ENCODE data around the gene HIP1. TPM values are rescaled to one million over a fixed set of nuclear protein-coding genes. Genes with fewer than 3 reads are reported as not detected.

Gene HIP1
- total and polyA plus RNA-seq, 2 of the 4 experiments (the other 2 are of a cell fraction) = 6.8 to 10.0 TPM

- no peak for DNase-seq
- BruUV-seq (replicated peaks) = no TSS peak
These were observed 88.1 kb downstream of the HIP1 start for GRCh38 chr7:75650681-75651080.

More at GRCh38 chr7:75650681-75651080, 88.1 kb downstream of the HIP1 start:
- Histone ChIP-seq H3K4me2 (ENCODE audit: low read depth, low read length) (no peak overlapping the region), H3K14ac (replicated peaks; ENCODE audit: low read depth, low read length) (no peak overlapping the region), H3K27ac (ENCODE audit: insufficient read depth, low read length) (no peak overlapping the region), H4K8ac (ENCODE audit: low read depth in 2 of 2, low read length in 2 of 2) (no peak overlapping the region), H2AK9ac (replicated peaks; ENCODE audit: low read depth, low read length, poor library complexity) (no peak overlapping the region), H3K18ac (ENCODE audit: low read depth, low read length) (no peak overlapping the region), H3K4ac (ENCODE audit: low read depth, low read length) (no peak overlapping the region), H3K23ac (ENCODE audit: low read depth, low read length) (no peak overlapping the region), H3K9ac (ENCODE audit: low read depth, low read length) (no peak overlapping the region), H2BK5ac (ENCODE audit: low read depth, low read length, poor library complexity, severe bottlenecking) (no peak overlapping the region), H4K5ac (ENCODE audit: low read depth, low read length) (no peak overlapping the region), H3K56ac (ENCODE audit: extremely low read depth, insufficient read depth, low read length) (no peak overlapping the region), H3K79me1 (ENCODE audit: low read depth in 1 of 2, low read length in 2 of 2) (peaks cover 0 to 10% of the 10 kb centered on the region in 2 experiments; a peak in 3 of 4 replicates), H2AFZ (replicated peaks; ENCODE audit: low read length, poor library complexity) (no peak overlapping the region), H2BK120ac (ENCODE audit: low read depth, low read length) (no peak overlapping the region), H3K9me1 (ENCODE audit: insufficient read depth, low read length) (peaks cover 5% of the 10 kb centered on the region), H3K9me3 (ENCODE audit: control insufficient read depth, insufficient read depth, low read length) (no peaks in the 10 kb centered on the region), H2BK20ac (ENCODE audit: low read depth, low read length) (no peak overlapping the region), H3K4me3 (ENCODE audit: insufficient read depth, low read depth, low read length) (no peak overlapping the region), H4K91ac (ENCODE audit: insufficient read depth, low read depth, low read length) (no peak overlapping the region), H3K36me3 (ENCODE audit: control insufficient read depth, insufficient read depth, low read length) (peaks cover 3% of the 10 kb centered on the region), H3K27me3 (ENCODE audit: control insufficient read depth, insufficient read depth, low read length) (no peaks in the 10 kb centered on the region), H2BK15ac (ENCODE audit: low read depth, low read length) (no peak overlapping the region), H4K20me1 (ENCODE audit: insufficient read depth, low read length) (no peaks in the 10 kb centered on the region; the same call in 1 of the 2 replicates), H2AK5ac (ENCODE audit: low read depth, low read length) (no peak overlapping the region), H3K4me1 (ENCODE audit: control insufficient read depth, insufficient read depth, low read length) (0 out of 2 replicates have a peak, but pooled peaks cover 4% of the 10 kb centered on the region)
- TF ChIP-seq RCOR1 (IDR thresholded peaks at IDR 0.05; ENCODE audit: insufficient replicate concordance, low read length) = no peak
- no peak for TF ChIP-seq MAFK (IDR thresholded peaks at IDR 0.05; ENCODE audit: low read depth, low read length)
- no peak for TF ChIP-seq CTCF (conservative IDR thresholded peaks at IDR 0.05; ENCODE audit: low read depth, low read length)
- TF ChIP-seq MAZ (IDR thresholded peaks at IDR 0.05; ENCODE audit: borderline replicate concordance, low read depth, low read length) = no peak
- TF ChIP-seq NFE2L2 (IDR thresholded peaks at IDR 0.05; ENCODE audit: low read depth, low read length) = no peak
- no peak for TF ChIP-seq RFX5 (IDR thresholded peaks at IDR 0.05; ENCODE audit: low read depth, low read length)
- no peak for TF ChIP-seq FOS (IDR thresholded peaks at IDR 0.05; ENCODE audit: low read depth, low read length)
- intact Hi-C loops (cut with micrococcal nuclease) = no loop called here
- ChIA-PET POLR2A (ENCODE audit: unreplicated experiment) (no interaction called here), CTCF (no interaction called here)
- in situ Hi-C loops (cut with MboI; ENCODE audit: low sequenced_read_pairs) = no loop called here
- no peak for ATAC-seq (ENCODE audit: low read depth)
- WGBS, 2 experiments (ENCODE audit: extremely low coverage in 2 of 2, insufficient read length in 1 of 2) = no CpG with 5 or more reads among the region's 9 CpGs
- dilution Hi-C loops (cut with HindIII; ENCODE audit: low sequenced_read_pairs, unreplicated experiment) = no loop called here
